Medulla oblongata (tissue), 1 donor: Measurements from ENCODE around the gene MS4A8.

Experiments used
- DNase-seq: peaks from one replicate; pipeline ENCODE4 v3.0.0-alpha.2; 2015; ENCODE audit errors: extremely low spot score

The MS4A8 gene

DNA sequence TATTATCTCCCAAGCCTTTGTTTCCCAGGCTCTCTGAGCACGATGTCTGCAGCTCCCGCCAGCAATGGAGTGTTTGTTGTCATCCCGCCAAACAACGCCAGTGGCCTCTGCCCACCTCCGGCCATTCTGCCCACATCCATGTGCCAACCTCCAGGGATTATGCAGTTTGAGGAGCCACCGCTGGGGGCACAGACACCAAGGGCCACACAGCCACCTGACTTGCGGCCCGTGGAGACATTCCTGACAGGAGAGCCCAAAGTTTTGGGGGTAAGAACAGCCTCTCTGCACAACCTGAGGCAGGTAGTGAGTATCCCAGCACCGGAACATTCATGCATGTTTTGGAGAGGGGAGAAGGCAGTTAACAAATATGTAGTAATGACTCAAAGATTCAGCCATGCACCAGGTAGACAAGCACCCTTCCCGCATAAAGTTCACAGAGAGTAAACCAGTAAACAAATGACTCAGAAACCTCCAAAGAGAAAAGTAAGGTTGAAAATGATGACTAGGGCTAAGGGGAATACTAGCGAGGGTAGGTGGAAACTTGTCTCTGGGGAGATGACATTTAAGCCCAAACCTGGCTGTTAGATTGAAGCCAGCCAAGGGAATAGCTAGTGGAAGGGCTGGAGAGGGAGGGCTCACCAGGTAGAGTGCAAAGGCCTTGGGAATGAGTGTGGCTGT lies 64.4 kb downstream of the MS4A8 start:
- no peak for DNase-seq

DNA sequence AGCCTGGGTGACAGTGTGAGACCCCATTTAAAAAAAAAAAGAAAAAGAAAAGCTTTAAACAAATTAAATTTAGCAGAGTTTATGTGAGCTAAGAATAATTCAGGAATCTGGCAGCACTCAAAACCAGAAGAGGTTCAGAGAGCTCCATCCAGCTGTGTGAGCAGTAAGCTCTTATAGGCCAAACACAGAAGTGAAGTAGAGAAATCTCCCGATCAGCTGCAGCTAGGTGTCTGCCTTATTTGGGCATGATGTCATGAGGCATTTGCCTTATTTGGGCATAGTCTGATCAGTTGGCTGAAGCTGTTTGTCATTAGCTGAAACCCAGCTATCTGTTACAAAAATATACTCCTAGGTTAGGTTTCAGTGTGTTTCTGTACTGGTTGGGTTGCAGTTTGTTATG lies 65.5 kb downstream of the MS4A8 start:
- DNase-seq = no peak

DNA sequence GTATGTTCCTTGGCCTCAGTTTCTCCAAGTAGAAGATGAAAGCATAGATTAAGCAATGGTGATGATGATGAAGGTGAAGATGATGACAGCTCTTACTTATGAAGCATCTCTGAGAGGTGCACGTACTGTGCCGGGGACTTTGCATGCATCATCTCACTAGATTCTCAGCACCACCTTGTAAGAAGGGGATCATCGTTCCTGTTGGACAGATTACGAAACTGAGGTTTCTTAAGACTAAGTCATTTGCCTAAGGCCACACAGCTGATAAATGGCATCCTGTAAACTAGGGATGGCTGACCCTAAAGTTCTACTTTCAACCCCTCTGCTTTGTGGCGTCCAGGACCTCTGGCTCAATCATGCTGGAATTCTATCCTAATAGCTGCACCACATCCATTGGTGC lies 65.9 kb downstream of the MS4A8 start:
- no peak for DNase-seq
